GM19193 (cell line): Measurements from ENCODE around the gene GALT.

ENCODE experiments used
- POLR2A ChIP-seq: IDR thresholded peaks from 4 replicates; pipeline ENCODE4 v1.6.1; 2011; ENCODE audit not compliant: insufficient read depth, insufficient read length; ENCODE audit errors: extremely low read depth

GALT gene

GRCh38 chr9:34686231-34686630, 39.8 kb downstream of the GALT start:
- no peak for TF ChIP-seq POLR2A

GRCh38 chr9:34686732-34687131, 40.3 kb downstream of the GALT start:
- no peak for TF ChIP-seq POLR2A

- TF ChIP-seq POLR2A = no peak
Measured at GRCh38 chr9:34687276-34688030, 41.0 kb downstream of the GALT start.

- no peak for TF ChIP-seq POLR2A
Measured at GRCh38 chr9:34688329-34689115, 42.0 kb downstream of the GALT start.

GRCh38 chr9:34689116-34689470, 42.6 kb downstream of the GALT start:
- TF ChIP-seq POLR2A = no peak

GRCh38 chr9:34689512-34689911, 43.0 kb downstream of the GALT start:
- no peak for TF ChIP-seq POLR2A

- TF ChIP-seq POLR2A = no peak
Measured at GRCh38 chr9:34690983-34691935, 44.8 kb downstream of the GALT start, which contains the start of gene CCL19. Gene CCL19, minus strand, starts transcription at chr9:34691276. Its CDS starts 137 bp downstream, at chr9:34691139.

- TF ChIP-seq POLR2A = no peak
Measured at GRCh38 chr9:34691936-34692315, 45.5 kb downstream of the GALT start.

GRCh38 chr9:34693560-34693959, 47.1 kb downstream of the GALT start:
- no peak for TF ChIP-seq POLR2A

GRCh38 chr9:34694811-34695210, 48.3 kb downstream of the GALT start:
- TF ChIP-seq POLR2A = no peak
